DMS79 (cell line): ENCODE measurements around the gene RBFOX2.

ENCODE experiments used
- DNase-seq: peaks from one replicate; lab custom pipeline; 2025; lab: John Stamatoyannopoulos, UW

Gene RBFOX2

GRCh38 chr22:35894937-35895708 lies 133.5 kb downstream of the RBFOX2 start:
- no peak for DNase-seq

- no peak for DNase-seq
Measured at GRCh38 chr22:35894464-35894878, 134.2 kb downstream of the RBFOX2 start.

DNA sequence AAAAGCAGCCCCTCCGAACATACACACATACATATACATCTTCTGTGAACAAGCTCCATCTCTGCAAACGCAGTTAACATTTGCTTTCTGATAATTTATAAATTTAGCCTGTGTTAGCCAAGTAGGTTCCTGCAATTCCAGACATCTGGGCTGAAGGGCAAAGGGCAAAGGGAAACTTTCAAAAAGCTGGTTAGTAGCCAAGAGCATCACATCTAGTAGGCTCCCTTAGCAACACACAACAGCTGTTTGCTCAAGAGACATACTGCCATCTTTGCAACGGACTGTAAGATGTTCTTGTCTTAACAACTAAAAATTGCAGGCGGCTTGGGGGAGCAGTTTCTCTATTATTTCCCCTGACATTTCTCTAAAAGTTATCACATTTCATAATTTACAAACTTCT lies 134.9 kb downstream of the RBFOX2 start:
- no peak for DNase-seq

DNA sequence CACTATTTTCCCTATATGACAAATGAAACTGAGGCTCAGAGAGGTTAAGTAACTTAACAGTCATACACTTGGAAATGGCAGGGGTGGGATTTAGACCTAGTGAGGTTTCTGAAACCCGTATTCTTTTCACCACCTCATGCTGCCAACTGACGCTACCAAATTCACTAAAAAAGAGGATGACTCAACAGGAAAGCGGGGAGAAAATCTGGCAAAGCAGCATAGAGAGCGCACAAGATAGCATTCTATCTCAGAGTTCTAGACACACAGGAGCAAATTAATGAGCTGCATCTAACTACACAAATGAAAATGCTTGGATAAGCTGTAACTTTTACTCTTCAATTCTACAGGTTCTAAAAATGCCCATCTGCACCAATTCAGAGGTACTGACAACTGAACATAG lies 136.4 kb downstream of the RBFOX2 start:
- DNase-seq: no peak

GRCh38 chr22:35891442-35891841 lies 137.2 kb downstream of the RBFOX2 start:
- DNase-seq: no peak

- no peak for DNase-seq
Measured at GRCh38 chr22:35889071-35889470, 139.6 kb downstream of the RBFOX2 start.

DNA sequence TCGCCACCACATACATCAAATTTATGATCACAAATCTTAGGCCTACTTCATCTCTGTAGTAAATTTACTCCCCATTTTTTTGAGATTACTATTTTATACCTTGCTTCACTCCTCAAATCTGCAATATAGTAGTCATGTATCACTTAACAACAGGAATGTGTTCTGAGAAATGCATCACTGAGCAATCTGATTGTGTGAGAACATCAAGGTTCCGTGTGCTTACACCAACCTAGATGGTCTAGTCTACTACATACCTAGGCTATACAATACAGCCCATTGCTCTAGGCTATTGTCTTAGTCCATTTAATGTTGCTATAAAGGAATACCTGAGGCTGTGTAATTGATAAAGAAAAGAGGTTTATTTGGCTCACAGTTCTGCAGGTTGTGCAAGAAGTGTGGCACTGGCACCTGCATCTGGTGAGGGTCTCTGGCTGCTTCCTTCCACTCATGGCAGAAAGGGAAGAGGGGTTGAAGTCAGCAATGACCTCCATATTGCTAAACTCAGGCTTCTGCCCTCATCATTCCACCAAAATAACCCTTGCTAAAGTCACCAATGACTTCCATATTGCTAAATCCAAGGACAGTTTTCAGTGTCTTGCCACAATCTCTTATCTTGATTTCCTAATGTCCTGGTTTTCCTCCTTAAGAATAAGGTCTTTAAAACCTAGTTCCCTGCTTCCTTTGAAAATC lies 140.3 kb downstream of the RBFOX2 start:
- no peak for DNase-seq

DNA sequence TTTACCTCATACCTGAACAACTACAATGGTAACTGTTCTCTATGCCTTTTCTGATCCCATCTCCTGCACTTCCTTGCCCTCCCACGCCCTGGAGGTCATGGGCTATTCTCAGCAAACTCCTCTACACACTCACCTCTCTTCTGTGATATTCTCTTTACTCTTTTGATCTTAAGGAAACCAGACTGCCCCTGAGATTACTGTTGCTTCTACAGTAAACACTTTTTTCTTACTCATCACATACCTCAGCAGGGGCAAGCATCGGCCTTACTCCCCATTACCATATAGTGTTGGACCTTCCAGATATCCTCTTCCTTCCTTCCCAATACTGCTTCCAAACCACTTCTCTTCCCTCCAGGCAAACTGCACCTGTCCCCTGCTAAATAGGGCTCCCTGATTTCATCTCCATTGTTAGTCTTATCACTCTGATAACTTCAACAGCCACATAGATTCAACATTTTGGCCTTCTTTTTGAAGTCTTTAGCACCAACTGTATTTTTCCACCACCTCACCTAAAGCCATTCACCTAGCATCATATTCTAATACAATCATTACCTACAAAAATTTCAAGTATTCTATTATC lies 141.2 kb downstream of the RBFOX2 start:
- DNase-seq: no peak

- DNase-seq: no peak
Measured at GRCh38 chr22:35886309-35886708, 142.3 kb downstream of the RBFOX2 start.

GRCh38 chr22:35884529-35884928 lies 144.1 kb downstream of the RBFOX2 start:
- DNase-seq: no peak

DNA sequence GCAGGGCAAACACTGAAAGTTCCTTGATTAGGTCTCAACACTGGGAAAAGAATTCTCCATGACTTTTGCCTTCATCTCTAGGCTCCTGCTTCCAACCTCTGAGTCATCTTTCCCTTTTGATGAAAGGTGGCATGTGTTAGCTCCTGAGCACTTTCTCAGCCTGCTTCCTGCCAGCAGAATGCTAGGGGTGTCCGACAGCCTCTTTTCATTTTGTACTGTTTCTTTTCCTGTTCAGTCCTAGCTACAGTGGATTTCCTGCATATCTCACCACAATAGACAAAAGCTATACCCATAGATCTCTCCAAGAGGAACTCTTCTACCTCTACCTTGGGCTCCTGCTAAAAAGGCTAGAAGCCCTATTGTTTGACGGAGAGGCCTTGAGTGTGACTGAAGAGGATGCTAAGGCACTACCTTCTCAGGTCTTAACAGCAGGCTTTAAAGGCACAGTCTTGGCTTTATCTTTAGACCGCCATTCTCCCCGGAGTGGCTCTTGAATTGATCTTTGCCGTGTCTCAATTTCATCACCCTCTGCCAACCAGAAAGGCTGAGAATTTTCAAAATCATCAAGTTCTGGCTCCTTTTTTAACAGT lies 145.5 kb downstream of the RBFOX2 start:
- no peak for DNase-seq

DNA sequence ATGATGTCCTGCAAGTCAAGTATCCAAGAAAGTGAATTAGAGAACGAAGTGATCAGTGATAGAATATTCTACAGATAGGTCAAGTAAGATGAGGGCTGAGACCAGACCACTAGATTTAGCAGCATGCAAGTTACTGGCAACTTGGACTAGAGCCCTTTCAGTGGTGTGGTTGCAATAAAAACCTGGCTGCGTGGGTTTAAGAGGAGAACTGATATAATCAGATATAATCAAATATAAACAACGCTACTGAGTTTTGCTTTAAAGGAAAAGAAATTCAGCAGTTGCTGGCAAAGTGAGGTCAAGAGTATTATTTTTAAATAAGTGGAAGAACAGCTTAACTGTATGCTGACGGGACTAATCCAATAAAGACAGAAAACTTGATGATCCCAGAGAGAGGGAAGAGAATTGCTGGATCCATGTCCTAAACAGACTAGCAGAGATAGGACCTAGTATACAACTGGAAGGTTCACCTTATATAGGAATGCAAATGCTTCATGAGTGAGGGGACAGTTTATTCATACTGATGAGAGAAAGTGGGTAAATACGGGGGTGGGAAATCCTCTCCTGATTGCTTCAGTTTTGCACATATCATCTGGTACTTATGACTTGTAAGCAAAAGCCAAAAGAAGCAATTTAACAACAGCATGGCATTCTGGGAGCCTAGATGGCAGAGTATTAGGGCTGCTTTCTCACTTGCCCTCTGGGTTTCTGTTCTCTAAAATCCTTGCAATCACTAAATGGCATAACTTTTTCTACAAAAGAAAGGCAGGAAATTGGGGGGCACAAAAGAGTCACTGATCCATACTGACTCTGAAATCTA lies 146.2 kb downstream of the RBFOX2 start:
- DNase-seq: no peak

DNA sequence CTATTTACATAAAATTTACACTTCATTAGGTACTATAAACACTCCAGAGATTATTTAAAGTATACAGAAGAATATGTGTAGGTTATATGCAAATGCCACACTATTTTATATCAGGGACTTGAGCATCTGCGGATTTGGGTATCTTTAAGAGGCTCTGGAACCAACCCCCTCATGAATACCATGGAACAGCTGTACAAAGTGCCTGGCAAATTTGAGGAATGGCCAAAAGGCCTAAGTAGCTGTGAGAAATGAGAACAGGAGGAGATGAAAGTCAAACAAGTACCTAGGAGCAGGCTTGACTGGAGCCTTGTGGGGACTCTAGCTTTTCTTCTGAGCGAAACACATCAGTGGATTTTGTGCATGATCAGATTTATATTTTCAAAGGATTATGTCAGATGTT lies 149.3 kb downstream of the RBFOX2 start:
- no peak for DNase-seq

GRCh38 chr22:35873426-35873825 lies 155.2 kb downstream of the RBFOX2 start:
- no peak for DNase-seq

DNA sequence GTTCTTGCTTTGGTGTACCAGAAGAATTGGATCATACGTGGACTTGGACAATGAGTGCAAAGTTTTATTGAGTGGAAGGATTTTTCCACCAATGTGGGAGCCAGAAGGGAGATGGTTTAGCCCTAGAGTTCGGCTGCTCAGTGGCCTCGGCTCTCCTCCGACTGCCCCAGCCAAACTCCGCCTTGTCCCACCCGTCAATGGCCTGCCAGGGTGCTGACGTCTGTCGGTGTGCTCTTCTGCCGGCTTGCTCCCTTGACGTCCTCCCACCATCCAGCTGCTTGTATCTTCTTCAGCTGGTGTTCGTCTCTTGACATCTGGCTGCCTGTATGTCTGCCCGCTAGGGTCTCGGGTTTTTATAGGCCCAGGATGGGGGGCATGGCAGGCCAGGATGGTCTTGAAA lies 156.2 kb downstream of the RBFOX2 start:
- no peak for DNase-seq

- DNase-seq: no peak
Measured at GRCh38 chr22:35870517-35871293, 157.9 kb downstream of the RBFOX2 start.

- no peak for DNase-seq
Measured at GRCh38 chr22:35868938-35869337, 159.7 kb downstream of the RBFOX2 start.

- DNase-seq: no peak
Measured at GRCh38 chr22:35866651-35867050, 162.0 kb downstream of the RBFOX2 start.

DNA sequence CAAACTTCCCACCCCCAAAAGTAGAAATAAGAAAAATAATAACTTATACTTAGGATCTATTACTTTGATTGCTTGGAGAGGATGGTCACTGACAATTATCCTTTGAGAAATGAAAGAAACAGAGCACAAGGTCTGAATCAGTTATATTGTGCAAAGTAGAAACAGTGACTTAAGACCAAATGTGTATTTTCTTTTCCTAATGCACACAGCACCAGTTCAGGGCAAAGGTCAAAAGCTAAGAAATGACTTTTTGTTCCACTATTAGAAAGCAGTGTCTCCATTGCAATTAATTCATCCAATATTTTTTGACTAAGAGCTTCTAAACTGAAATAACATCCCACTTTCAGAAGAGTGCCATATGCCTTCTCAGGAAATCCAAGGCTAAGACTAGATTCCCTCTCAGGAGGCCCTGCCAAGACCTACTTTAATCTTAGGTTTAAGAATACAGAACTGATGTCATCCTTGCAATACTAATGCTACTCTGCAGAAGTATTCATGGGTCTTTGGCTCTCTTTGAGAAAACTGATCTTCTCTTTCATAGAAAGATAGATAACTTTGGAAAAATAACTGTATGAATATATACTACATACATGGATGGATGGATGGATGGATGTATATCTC lies 164.0 kb downstream of the RBFOX2 start:
- DNase-seq: no peak

GRCh38 chr22:35863432-35863831 lies 165.2 kb downstream of the RBFOX2 start:
- DNase-seq: no peak

DNA sequence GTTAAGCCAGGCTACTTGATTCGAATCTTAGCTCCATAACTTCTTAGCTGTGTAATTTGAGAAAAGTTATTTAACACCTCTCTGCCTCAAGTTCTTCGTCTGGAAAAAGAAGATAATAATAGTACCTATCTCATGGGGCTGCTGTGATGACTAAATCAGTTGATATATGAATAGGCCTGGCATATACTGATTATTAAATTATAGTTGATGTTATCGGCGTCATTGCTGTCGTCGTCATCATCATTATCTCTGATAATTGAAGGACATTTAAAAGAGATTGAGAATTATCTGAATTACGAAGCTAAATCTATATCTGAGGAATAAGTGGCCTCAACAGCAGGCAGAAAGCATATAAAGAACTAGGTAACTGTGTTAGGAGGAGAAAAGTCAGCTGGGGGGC lies 165.9 kb downstream of the RBFOX2 start:
- no peak for DNase-seq
